ENCODE measurements around the gene CDKAL1. TPM values are rescaled to one million over a fixed set of nuclear protein-coding genes. Genes with fewer than 3 reads are reported as not detected.
A peak's percentile ranks its signal among the peaks of the same experiment; 100 is the strongest.

Gene CDKAL1
- total RNA-seq, 1 experiment from 2014 or later, result 11.8 TPM

- POLR2A ChIA-PET, result interaction anchor here (0.6 to 4.4 kb wide), 8 partner anchors 10 to 865 kb away, joined by 3 to 52 read pairs (median 4); partner anchors contain the start of gene SOX4
- no peak for TF ChIP-seq CTCF (IDR thresholded peaks at IDR 0.05; ENCODE audit: unreplicated experiment)
- CTCF ChIA-PET, result interaction anchor here (0.6 to 6.1 kb wide), 5 partner anchors 23 to 1019 kb away, joined by 3 to 62 read pairs (median 6); partner anchors contain the start of gene SOX4
- no peak for DNase-seq (ENCODE audit: unreplicated experiment)
- Mint-ChIP-seq H3K36me3 (ENCODE audit: insufficient read depth, unreplicated experiment) (no peaks in the 10 kb centered on the region), H3K4me1 (ENCODE audit: insufficient read depth, unreplicated experiment) (peaks cover 23% of the 10 kb centered on the region), H3K27me3 (ENCODE audit: insufficient read depth, unreplicated experiment) (no peaks in the 10 kb centered on the region), H3K4me3 (ENCODE audit: unreplicated experiment) (no peak overlapping the region), H3K27ac (ENCODE audit: low read depth, unreplicated experiment) (no peak overlapping the region), H3K9me3 (ENCODE audit: unreplicated experiment) (no peaks in the 10 kb centered on the region)
- intact Hi-C loops (cut with micrococcal nuclease), result no loop called here
- no TSS peak for BruUV-seq (replicated peaks)
Observed at GRCh38 chr6:20876561-20876960, 342.3 kb downstream of the CDKAL1 start.

- H3K36me3 Mint-ChIP-seq (ENCODE audit: insufficient read depth, unreplicated experiment), result no peaks in the 10 kb centered on the region
- peak overlapping the region; percentile 5 for H3K4me3 Mint-ChIP-seq (ENCODE audit: unreplicated experiment)
- no peaks in the 10 kb centered on the region for H3K27me3 Mint-ChIP-seq (ENCODE audit: insufficient read depth, unreplicated experiment)
- peak; percentile 89 for DNase-seq (ENCODE audit: unreplicated experiment)
- ChIA-PET POLR2A (interaction anchor here (0.6 to 4.4 kb wide), 15 partner anchors 11 to 864 kb away, joined by 3 to 52 read pairs (median 4); partner anchors contain the start of gene SOX4), CTCF (interaction anchor here (0.5 to 6.1 kb wide), 9 partner anchors 55 to 1890 kb away, joined by 3 to 62 read pairs (median 4); partner anchors contain the start of gene SOX4)
- no peaks in the 10 kb centered on the region for H3K9me3 Mint-ChIP-seq (ENCODE audit: unreplicated experiment)
- TF ChIP-seq CTCF (IDR thresholded peaks at IDR 0.05; ENCODE audit: unreplicated experiment), result no peak
- intact Hi-C loops (cut with micrococcal nuclease), result no loop called here
- peak overlapping the region; percentile 78 for H3K27ac Mint-ChIP-seq (ENCODE audit: low read depth, unreplicated experiment)
- peaks cover 23% of the 10 kb centered on the region for H3K4me1 Mint-ChIP-seq (ENCODE audit: insufficient read depth, unreplicated experiment)
- BruUV-seq (replicated peaks), result no TSS peak
Observed at GRCh38 chr6:20877008-20877937, 343.0 kb downstream of the CDKAL1 start.

- BruUV-seq (replicated peaks), result no TSS peak
- intact Hi-C loops (cut with micrococcal nuclease), result no loop called here
- no peak for TF ChIP-seq CTCF (IDR thresholded peaks at IDR 0.05; ENCODE audit: unreplicated experiment)
- Mint-ChIP-seq H3K4me3 (ENCODE audit: unreplicated experiment) (no peak overlapping the region), H3K4me1 (ENCODE audit: insufficient read depth, unreplicated experiment) (peaks cover 18% of the 10 kb centered on the region), H3K9me3 (ENCODE audit: unreplicated experiment) (no peaks in the 10 kb centered on the region), H3K36me3 (ENCODE audit: insufficient read depth, unreplicated experiment) (no peaks in the 10 kb centered on the region), H3K27ac (ENCODE audit: low read depth, unreplicated experiment) (peak overlapping the region; percentile 78), H3K27me3 (ENCODE audit: insufficient read depth, unreplicated experiment) (no peaks in the 10 kb centered on the region)
- DNase-seq (ENCODE audit: unreplicated experiment), result no peak
- ChIA-PET POLR2A (no interaction called here), CTCF (interaction anchor here (1.3 kb wide), 1 partner anchor 710 kb away, joined by 4 read pairs; no protein-coding TSS in a partner anchor)
Observed at GRCh38 chr6:20879121-20879520, 344.9 kb downstream of the CDKAL1 start.

- TF ChIP-seq CTCF (IDR thresholded peaks at IDR 0.05; ENCODE audit: unreplicated experiment), result no peak
- Mint-ChIP-seq H3K9me3 (ENCODE audit: unreplicated experiment) (no peaks in the 10 kb centered on the region), H3K27me3 (ENCODE audit: insufficient read depth, unreplicated experiment) (no peaks in the 10 kb centered on the region), H3K36me3 (ENCODE audit: insufficient read depth, unreplicated experiment) (no peaks in the 10 kb centered on the region), H3K27ac (ENCODE audit: low read depth, unreplicated experiment) (peak overlapping the region; percentile 76), H3K4me1 (ENCODE audit: insufficient read depth, unreplicated experiment) (peaks cover 18% of the 10 kb centered on the region), H3K4me3 (ENCODE audit: unreplicated experiment) (no peak overlapping the region)
- POLR2A ChIA-PET, result no interaction called here
- DNase-seq (ENCODE audit: unreplicated experiment), result no peak
- intact Hi-C loops (cut with micrococcal nuclease), result no loop called here
- CTCF ChIA-PET, result interaction anchor here (1.3 kb wide), 1 partner anchor 709 kb away, joined by 4 read pairs; no protein-coding TSS in a partner anchor
- BruUV-seq (replicated peaks), result no TSS peak
Observed at GRCh38 chr6:20879526-20879925, 345.3 kb downstream of the CDKAL1 start.
